Hepatocyte (in vitro differentiated cells): ENCODE results near the gene TNS3.

ENCODE experiments used
- CTCF ChIP-seq: fragments of 200-600 bp; sonication (generic); IDR thresholded peaks from 2 replicates; pipeline ENCODE4 v1.5.1; 2016; ENCODE audit warnings: antibody characterized with exemption, mild to moderate bottlenecking; ENCODE audit not compliant: poor library complexity
- EZH2 ChIP-seq: fragments of 200-600 bp; sonication (generic); IDR thresholded peaks from 2 replicates; pipeline ENCODE4 v1.6.1; 2016; ENCODE audit warnings: antibody characterized with exemption, mild to moderate bottlenecking, borderline replicate concordance
- EZH2phosphoT487 ChIP-seq: fragments of 200-600 bp; sonication (generic); IDR thresholded peaks from one replicate; pipeline ENCODE4 v1.6.1; 2018; ENCODE audit warnings: antibody characterized with exemption, mild to moderate bottlenecking, low read depth, moderate library complexity; ENCODE audit not compliant: unreplicated experiment, severe bottlenecking

- TF ChIP-seq CTCF (no peak), EZH2 (no peak), EZH2phosphoT487 (no peak)
Measured at GRCh38 chr7:47405921-47406800, 175.8 kb downstream of the TNS3 start.
